Measurements from ENCODE around the gene TSC22D2.

- no peak for TF ChIP-seq CTCF (IDR thresholded peaks at IDR 0.05)
- peak; percentile 30 to 91 for TF ChIP-seq EP300 (IDR thresholded peaks at IDR 0.05)
- peak in 1 of 2 donors; percentile 30 for TF ChIP-seq POLR2A (IDR thresholded peaks at IDR 0.05)
These were observed 36.3 kb upstream of the TSC22D2 start for GRCh38 chr3:150371741-150372254.

All from tibial nerve (tissue), 4 donors.